Activated T-cell treated with anti-CD3 and anti-CD28 coated beads, Interleukin-2, amount 50 U/mL, for 48 hours (primary cell): Measurements from ENCODE around the gene MAML1.
"Not testable (repeated sequence)": the region's sequence is repeated elsewhere in the genome, so short reads cannot be mapped to it uniquely, and the experiment has no call there.

Experiments
- DNase-seq, 2 experiments: peaks; one replicate each; pipeline ENCODE4 v3.0.0-alpha.2; 2020

The MAML1 gene

GRCh38 chr5:179732412-179732917 lies at the start of gene MAML1:
Gene MAML1, plus strand, starts transcription at chr5:179732822. Its CDS starts 291 bp downstream, at chr5:179733113.
- peak; percentile 100 for DNase-seq

DNA sequence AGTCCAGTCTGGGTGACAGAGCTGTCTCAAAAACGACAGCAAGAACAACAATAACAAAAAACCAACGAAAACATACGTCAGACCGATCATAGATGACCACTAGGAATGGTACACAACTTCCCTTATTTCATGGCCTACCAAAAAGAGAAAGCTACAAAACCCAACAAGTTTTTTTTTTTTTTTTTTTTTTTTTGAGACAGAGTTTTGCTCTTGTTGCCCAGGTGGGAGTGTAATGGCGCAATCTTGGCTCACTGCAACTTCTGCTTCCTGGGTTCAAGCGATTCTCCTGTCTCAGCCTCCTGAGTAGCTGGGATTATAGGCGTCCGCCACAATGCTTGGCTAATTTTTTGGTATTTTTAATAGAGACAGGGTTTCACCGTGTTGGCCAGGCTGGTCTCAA lies 43.4 kb upstream of the MAML1 start:
- DNase-seq, result not testable (repeated sequence)

GRCh38 chr5:179694561-179694960 lies 38.1 kb upstream of the MAML1 start:
- no peak for DNase-seq

DNA sequence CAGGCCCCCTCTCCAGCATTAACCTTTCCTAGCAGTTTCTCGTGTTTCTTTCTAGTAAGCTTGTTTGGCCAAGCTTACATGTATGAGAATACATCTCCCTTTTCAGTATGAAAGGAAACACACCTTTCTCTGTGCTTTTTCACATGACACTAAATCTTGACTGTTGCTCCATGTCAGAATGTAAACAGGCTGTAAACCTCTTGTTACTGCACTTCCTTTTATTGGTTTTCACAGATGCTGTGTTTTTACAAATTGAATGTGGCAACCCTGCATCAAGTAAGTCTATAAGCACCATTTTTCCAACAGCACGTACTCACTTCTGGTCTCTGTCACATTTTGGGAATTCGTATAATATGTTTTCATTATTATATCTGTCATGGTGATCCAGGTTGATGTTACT lies 36.0 kb upstream of the MAML1 start:
- no peak for DNase-seq

DNA sequence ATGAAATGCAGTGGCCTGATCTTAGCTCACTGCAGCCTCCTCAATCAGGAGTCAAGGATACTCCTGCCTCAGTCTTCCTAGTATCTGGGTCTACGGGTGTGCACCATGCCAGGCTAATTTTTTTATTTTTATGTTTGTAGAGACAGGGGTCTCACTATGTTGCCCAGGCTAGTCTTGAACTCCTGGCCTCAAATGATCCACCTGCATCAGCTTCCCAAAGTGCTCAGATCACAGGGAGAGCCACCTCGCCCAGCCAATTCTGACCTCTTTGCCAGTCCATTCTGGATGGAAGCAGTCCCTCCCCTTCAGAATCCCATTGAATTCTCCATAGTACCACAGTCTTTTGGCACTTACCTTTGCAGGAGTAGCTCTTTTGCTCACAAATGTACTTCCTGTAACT lies 35.5 kb upstream of the MAML1 start:
- no peak for DNase-seq

DNA sequence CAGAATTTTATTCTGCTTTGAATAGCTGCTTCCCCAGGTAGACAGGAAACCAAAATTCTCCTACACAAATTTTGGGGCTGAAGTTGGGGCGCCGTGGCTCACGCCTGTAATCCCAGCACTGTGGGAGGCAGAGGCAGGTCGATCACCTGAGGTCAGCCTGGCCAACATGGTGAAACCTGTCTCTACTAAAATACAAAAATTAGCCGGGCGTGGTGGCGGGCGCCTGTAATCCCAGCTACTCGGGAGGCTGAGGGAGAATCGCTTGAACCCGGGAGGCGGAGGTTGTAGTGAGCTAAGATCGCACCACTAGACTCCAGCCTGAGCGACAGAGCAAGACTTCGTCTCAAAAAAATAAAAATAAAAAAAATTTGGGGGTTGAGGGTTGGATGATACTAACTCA lies 35.1 kb upstream of the MAML1 start:
- DNase-seq, result not testable (repeated sequence)

DNA sequence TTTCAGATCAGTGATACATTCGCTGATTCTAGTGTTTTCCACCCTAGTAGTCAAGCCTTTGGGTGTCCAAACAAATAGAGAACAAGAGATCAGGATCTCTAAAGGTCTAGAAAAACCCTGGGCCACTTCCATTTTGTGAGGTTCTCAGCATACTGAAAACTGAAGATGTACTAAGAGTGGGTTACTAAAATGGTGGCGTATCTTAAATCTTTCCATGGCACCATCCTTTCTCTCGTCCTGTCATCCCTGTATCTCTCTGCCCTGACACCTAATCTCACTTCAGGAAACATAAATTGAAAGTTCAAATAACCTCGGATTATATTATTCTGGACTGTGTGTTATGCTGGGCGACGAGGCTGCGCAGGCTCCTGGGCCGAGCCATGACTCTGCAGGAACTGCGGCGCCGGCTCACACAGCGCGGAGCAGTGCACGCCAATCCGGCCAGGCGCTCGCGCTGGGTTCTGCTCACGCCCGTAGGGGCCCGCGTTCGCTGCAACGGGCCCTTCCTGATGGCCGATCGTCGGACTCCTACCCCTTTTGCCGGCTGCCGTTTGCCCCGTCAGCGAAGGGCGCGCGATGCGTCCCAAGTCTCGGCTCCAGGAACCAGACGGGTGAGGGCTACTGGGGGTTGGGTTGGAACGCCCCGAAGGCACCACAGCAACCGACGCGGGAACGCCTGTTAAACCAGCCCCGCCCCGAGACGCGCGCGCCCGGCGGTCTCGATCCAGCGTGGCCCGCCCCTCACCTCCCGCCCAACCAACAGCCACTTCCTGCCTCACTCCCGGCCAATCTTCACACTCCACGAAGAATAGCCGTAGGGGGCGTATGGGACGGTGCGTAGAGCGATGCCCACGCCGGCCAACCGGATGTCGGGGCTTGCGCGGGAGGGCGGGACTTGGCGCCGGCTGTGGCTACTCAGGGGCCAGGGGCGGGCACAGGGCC lies 34.4 kb upstream of the MAML1 start:
- DNase-seq, result peak; percentile 99

- DNase-seq, result no peak
Observed at GRCh38 chr5:179698935-179699615, 33.5 kb upstream of the MAML1 start, which contains the start of gene CANX. Gene CANX, plus strand, starts transcription at chr5:179698967. Its CDS starts 6,715 bp downstream, at chr5:179705682.

DNA sequence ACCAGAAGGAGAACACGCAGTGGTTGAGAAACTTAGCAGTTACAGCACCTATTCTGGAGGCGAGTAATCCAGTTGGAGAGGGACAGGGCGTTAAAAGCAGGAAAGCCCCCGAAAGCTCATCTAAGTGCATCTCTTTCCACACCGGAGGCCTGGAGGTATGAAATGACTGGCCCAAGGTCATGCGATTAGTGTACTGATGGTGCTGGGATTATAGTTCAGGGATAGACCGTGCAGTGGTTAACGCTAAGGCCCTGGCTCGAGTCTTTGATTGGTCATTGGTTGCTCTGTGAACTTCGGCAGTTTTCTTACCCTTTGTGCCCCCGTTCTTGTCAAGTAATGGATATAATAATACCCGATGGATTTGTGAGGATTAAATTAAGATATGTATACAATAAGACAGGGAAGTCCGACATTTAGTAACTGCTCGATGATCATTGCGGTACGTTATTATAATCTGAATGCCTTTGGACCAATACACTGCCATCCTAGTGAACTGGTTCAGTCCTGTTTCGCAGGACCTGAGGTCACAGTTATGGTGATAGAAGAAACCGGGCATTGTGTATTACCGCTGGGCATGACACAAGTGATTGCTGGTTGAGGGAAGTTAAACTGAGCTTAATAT lies 32.9 kb upstream of the MAML1 start:
- peak; percentile 67 to 68 for DNase-seq

DNA sequence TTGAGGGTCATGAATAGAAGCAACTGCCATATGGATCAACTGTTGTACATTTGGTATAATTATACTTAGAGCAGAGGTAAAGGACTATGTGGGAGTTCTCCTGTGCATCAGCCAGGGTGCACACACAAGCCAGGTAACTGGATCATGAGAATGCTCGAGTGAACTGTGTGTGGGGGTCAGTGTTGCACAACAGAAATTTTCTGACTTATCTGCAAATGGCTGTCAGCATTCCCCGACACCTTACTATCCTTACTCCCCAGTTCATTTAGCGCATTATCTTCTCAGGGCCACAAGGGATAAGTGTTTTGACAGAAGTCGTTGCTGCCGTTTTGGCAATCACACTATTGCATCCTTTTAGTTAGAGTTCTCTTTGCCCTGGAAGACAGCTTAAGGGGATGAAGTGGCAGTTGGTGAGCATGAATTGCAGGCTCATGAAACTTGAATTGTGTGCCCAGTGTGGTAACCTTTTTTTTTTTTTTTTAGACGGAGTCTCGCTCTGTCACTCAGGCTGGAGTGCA lies 32.2 kb upstream of the MAML1 start:
- DNase-seq, result no peak

GRCh38 chr5:179716286-179716685 lies 16.3 kb upstream of the MAML1 start:
- DNase-seq, result no peak

DNA sequence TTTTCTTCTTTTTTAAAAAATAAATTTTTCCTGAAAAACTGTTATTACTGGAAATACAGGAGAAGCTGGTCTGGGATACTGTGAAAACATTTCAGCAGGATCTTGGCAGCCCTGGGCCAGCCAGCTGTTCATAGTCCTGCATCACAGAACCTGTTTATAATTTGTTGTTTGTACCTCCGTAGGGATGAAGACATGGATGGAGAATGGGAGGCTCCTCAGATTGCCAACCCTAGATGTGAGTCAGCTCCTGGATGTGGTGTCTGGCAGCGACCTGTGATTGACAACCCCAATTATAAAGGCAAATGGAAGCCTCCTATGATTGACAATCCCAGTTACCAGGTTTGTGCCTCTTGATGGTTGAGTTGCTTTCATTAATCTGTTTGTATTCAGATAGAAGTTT lies 12.4 kb upstream of the MAML1 start:
- no peak for DNase-seq

DNA sequence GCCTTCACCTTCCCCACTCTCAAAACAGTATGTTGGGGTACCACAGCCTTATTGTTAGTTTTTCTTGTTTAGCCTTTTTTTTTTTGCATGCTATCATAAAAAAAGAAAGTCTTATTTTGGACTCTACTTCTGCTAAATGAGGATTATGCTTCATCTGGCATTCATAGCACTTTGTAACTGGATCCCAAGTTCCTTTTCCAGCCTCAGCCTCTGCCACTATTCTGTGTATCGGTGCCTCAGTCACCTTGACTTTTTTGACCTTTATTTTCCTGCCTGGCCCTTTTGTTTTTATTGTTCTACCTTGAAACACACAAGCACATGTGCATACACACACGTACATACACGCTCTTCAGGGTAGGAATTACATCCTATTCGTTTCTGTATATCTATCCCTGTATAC lies 8.5 kb upstream of the MAML1 start:
- DNase-seq, result no peak

DNA sequence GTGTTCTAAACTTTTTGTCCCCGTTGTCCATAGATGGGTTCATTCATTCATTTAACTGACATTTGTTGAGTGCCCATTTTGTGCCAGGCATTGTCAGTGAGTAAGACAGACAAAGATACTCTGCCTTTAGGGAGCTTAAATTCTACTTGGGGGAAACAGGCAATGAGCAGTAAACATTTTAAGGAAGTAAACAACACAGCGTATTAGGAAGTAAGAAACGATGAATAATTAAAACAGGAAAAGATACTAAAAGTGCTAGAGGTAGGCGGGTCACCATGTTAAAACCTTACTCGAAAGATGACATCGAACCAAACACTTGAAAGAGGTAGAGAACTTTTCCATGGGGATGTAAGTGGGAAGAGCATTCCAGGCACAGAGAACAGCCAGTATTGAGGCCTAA lies 5.5 kb upstream of the MAML1 start:
- no peak for DNase-seq

- DNase-seq, result no peak
Observed at GRCh38 chr5:179729303-179729702, 3.3 kb upstream of the MAML1 start.

DNA sequence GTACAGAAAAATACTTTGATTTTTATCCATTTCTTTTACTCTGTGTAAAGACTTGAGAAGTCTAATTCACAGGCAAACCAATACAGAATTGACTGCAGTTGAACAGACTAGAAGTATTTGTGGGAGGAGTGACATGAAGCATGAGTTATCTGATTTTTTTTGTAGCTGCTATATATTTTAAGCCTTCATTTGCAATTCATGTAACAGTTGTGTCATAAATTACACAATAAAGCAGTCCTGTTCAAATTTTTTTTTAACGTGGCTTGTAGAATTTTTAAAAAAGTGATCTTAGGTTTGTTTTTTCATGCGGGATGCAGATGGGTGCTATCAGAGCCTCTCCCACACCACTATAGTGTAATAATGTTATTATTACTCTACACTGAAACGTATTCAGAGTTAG lies 2.9 kb upstream of the MAML1 start:
- DNase-seq, result no peak

DNA sequence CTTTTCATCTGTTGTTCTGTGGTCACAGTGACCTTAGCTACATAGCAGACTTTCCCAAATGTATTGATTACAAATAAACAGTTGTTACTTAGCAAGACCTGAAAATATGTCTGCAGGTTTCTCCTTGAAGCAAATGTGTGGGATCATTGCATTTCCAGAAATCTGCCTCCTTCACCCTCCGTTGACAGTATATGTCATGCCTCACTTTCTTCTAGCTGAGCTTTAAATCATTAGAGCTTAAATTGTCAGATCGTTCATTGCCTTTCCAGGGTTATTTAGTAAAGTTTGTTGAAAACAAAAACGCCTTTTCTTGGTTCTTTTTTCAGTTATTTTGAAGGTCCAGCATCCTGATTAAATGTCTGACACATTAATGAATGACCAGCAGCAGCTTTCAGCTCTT lies 2.3 kb upstream of the MAML1 start:
- no peak for DNase-seq

GRCh38 chr5:179730852-179731251 lies 1.8 kb upstream of the MAML1 start:
- peak in 1 of 2 experiments; percentile 7 for DNase-seq

DNA sequence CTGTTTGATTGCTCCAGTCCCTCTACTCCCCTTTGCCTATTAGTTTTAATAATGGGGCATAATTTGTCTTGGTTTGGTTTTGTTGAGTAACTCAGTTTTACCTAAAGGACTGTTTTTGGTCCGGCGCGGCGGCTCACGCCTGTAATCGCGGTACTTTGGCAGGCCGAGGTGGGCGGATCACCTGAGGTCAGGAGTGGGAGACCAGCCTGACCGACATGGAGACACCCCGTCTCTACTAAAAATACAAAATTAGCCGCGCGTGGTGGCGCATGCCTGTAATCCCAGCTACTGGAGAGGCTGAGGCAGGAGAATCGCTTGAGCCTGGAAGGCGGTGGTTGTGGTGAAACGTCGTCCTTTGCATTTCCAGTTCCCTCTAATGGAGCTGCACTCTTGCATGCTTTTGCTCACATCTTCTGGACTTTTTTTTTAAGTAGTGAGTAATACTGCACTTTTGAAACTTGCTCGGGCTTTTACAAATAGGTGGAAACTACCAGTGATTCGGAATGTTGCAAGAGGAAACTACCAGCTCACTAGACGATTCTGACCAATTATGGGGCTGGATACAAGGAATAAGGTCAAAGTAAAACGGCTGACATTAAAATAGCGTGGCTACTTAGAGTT lies 721 bp upstream of the MAML1 start:
- DNase-seq, result peak; percentile 59 to 62

DNA sequence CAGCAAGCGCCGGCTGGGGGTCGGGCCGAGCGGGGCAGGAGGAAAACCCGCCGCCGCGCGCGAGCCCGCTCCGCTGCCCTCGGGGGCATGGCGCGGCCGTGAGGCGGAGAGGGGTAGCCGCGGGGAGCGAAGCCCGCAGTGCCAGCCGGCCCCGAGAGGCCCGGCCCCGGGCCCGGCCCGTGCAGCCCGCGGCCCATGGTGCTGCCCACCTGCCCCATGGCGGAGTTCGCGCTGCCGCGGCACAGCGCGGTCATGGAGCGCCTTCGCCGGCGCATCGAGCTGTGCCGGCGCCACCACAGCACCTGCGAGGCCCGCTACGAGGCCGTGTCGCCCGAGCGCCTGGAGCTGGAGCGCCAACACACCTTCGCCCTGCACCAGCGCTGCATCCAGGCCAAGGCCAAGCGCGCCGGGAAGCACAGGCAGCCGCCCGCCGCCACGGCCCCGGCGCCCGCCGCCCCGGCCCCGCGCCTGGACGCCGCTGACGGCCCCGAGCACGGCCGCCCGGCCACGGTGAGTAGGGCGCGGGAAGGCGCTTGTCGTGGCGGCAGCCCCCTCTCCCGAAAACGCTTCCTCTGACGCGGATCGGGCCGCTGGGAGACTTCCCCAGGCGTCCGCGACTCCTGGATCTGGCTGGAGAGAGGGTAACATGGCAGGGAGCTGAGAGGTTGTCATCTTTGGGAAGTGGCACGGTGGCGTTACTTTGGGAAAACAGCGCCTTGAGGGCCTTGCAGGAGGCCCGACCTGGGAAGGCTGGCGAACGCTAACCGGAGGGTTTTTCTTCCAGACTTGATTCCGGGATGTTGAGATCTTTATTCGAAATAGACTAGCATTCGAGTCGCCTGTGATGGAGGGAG lies 523 bp downstream of the MAML1 start:
- peak in 1 of 2 experiments; percentile 50 for DNase-seq

DNA sequence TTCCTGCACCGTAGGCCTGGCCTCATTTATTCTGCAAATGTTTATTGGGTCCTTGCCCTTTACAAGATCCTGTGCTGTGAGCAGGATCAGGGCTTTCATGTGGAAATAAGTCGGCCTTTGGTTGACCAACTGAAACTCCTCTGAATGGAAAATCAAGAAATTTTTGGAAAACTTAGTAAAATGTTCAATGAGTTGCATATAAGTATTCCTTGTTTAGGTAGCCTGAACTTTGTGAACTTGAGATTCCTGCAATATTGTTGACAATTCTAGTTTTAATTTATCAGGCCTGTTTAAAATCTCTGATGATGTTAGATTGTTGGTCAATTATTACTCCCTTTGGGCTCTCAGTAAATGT lies 1.1 kb downstream of the MAML1 start:
- no peak for DNase-seq
